HG03432 (cell line): ENCODE results near the gene TMTC1.
"Not testable (repeated sequence)": the region's sequence is repeated elsewhere in the genome, so short reads cannot be mapped to it uniquely, and the experiment has no call there.

Experiments used
- ATAC-seq: cut with Tn5 transposase; IDR thresholded peaks from one replicate; pipeline ENCODE4 v1.9.1; 2021; ENCODE audit warnings: mild to moderate bottlenecking, moderate library complexity; ENCODE audit not compliant: unreplicated experiment

The TMTC1 gene

GRCh38 chr12:29783773-29784666, at the start of gene TMTC1:
Gene TMTC1, minus strand, starts transcription at chr12:29783942. Its CDS starts 191 bp downstream, at chr12:29783751.
- ATAC-seq = peak; percentile 32

- ATAC-seq = no peak
These were observed 47.4 kb upstream of the TMTC1 start for GRCh38 chr12:29831173-29831572.

- ATAC-seq = no peak
These were observed 46.6 kb upstream of the TMTC1 start for GRCh38 chr12:29830391-29830790.

- ATAC-seq = no peak
These were observed 35.3 kb upstream of the TMTC1 start for GRCh38 chr12:29818916-29819623.

GRCh38 chr12:29816874-29817725, 33.4 kb upstream of the TMTC1 start:
- no peak for ATAC-seq

GRCh38 chr12:29809616-29810361, 26.0 kb upstream of the TMTC1 start:
- ATAC-seq = not testable (repeated sequence)

GRCh38 chr12:29807129-29807528, 23.4 kb upstream of the TMTC1 start:
- no peak for ATAC-seq

GRCh38 chr12:29804019-29804418, 20.3 kb upstream of the TMTC1 start:
- ATAC-seq = no peak

GRCh38 chr12:29799591-29799990, 15.8 kb upstream of the TMTC1 start:
- ATAC-seq = no peak

- no peak for ATAC-seq
These were observed 14.0 kb upstream of the TMTC1 start for GRCh38 chr12:29797565-29798355.

- ATAC-seq = no peak
These were observed 13.1 kb upstream of the TMTC1 start for GRCh38 chr12:29796823-29797263.

GRCh38 chr12:29795715-29796114, 12.0 kb upstream of the TMTC1 start:
- ATAC-seq = no peak

- ATAC-seq = no peak
These were observed 11.1 kb upstream of the TMTC1 start for GRCh38 chr12:29794862-29795261.

- no peak for ATAC-seq
These were observed 9.1 kb upstream of the TMTC1 start for GRCh38 chr12:29792853-29793252.

GRCh38 chr12:29792132-29792531, 8.4 kb upstream of the TMTC1 start:
- no peak for ATAC-seq

- ATAC-seq = peak; percentile 23
These were observed 620 bp downstream of the TMTC1 start for GRCh38 chr12:29782871-29783772.

- peak; percentile 77 for ATAC-seq
These were observed 1.4 kb downstream of the TMTC1 start for GRCh38 chr12:29782285-29782870.

GRCh38 chr12:29781705-29782266, 2.0 kb downstream of the TMTC1 start:
- ATAC-seq = peak; percentile 40
